Esophagus muscularis mucosa (tissue), 2 donors: ENCODE measurements around the gene IFT20.

ENCODE experiments used
- POLR2A ChIP-seq: fragments of 450-650 bp; IDR thresholded peaks from one replicate; pipeline ENCODE4 v1.6.1; 2017; ENCODE audit warnings: antibody characterized with exemption, moderate library complexity, mild to moderate bottlenecking, low read depth
- POLR2AphosphoS5 ChIP-seq, 2 donors: sonication (generic); formaldehyde crosslinking; IDR thresholded peaks; one replicate each; pipeline ENCODE4 v1.6.1; 2017; ENCODE audit warnings: antibody characterized with exemption in 2 of 2

DNA sequence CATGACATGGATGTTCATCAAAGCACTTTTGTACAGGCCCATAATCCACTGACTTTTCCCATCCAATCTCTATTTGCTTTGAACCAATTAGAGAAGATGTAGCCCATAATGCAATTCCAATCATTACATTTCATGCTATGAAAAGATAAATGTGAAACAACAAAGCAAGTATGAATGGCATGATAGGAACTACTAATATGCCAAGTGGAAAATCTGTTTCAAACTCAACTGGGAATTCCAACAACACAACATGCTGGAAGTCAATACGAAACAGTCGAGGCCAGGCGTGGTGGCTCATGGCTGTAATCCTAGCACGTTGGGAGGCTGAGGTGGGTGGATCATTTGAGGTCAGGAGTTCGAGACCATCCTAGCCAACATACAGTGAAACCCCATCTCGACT is 55.9 kb downstream of the IFT20 start:
- TF ChIP-seq POLR2A (no peak), POLR2AphosphoS5 (IDR thresholded peaks at IDR 0.05) (no peak)
